ENCODE results near the gene EIF4A2.

EIF4A2 gene

GRCh38 chr3:186828340-186828739 is 45.0 kb downstream of the EIF4A2 start:
- TF ChIP-seq, protein P1, sequence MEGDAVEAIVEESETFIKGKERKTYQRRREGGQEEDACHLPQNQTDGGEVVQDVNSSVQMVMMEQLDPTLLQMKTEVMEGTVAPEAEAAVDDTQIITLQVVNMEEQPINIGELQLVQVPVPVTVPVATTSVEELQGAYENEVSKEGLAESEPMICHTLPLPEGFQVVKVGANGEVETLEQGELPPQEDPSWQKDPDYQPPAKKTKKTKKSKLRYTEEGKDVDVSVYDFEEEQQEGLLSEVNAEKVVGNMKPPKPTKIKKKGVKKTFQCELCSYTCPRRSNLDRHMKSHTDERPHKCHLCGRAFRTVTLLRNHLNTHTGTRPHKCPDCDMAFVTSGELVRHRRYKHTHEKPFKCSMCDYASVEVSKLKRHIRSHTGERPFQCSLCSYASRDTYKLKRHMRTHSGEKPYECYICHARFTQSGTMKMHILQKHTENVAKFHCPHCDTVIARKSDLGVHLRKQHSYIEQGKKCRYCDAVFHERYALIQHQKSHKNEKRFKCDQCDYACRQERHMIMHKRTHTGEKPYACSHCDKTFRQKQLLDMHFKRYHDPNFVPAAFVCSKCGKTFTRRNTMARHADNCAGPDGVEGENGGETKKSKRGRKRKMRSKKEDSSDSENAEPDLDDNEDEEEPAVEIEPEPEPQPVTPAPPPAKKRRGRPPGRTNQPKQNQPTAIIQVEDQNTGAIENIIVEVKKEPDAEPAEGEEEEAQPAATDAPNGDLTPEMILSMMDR (IDR thresholded peaks at IDR 0.05; ENCODE audit: insufficient read depth, missing control alignments): no peak
- no peak for DNase-seq (ENCODE audit: insufficient read length, low spot score)
- FAIRE-seq: no peak

DNA sequence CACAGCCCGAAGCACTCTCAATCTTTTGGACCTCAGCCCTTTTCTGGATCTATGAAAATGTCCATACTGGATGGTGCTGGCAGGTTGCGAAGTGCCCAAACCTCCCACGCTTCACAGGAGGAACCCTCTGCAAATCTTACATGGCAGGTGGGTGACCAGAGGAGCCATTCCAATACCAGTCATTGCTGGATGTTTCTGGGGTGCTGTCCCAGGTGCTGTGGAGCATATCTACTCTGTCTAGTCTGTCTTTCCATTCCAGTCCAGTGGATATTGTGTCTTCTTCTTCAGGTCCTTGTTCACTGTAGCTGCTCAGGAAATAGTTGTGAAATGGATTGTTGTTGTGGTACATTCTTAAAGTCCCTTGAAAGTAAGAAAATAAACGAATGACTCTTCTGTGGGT is 48.4 kb downstream of the EIF4A2 start:
- no peak for FAIRE-seq

GRCh38 chr3:186832276-186832675 is 48.9 kb downstream of the EIF4A2 start:
- TF ChIP-seq, protein P1 (IDR thresholded peaks at IDR 0.05; ENCODE audit: insufficient read depth, missing control alignments): no peak
- no peak for FAIRE-seq
- DNase-seq (ENCODE audit: insufficient read length, low spot score): no peak

More for the DNA sequence above, 48.4 kb downstream of the EIF4A2 start:
- DNase-seq (ENCODE audit: insufficient read length, low spot score): no peak
- TF ChIP-seq, protein P1 (IDR thresholded peaks at IDR 0.05; ENCODE audit: insufficient read depth, missing control alignments): no peak
